Panc1 (cell line): ENCODE data around the gene UBE2E2. TPM values are rescaled to one million over a fixed set of nuclear protein-coding genes. Genes with fewer than 3 reads are reported as not detected.

Experiments used
- ATAC-seq: fragments of 200-7000 bp; cut with Tn5 transposase; 2 replicates; pipeline ENCODE4 v1.9.1; 2020; ENCODE audit warnings: mild to moderate bottlenecking, moderate library complexity
- BruUV-seq: library from RNA; stranded (reverse); fragments of 400-500 nt; replicated peaks from 2 replicates; lab custom pipeline; 2021; lab: Mats Ljungman, UMichigan
- CTCF ChIA-PET: fragments of 300-600 bp; sonication (Branson Sonifier 250); formaldehyde crosslinking; loops from one replicate; lab custom pipeline; 2022; ENCODE audit warnings: antibody characterized with exemption; lab: Charles Lee
- POLR2A ChIA-PET: fragments of 300-600 bp; sonication (Branson Sonifier 250); formaldehyde crosslinking; loops from one replicate; lab custom pipeline; 2022; ENCODE audit warnings: antibody characterized with exemption; lab: Charles Lee
- DNase-seq: peaks from one replicate; pipeline ENCODE4 v3.0.0-alpha.2; 2010; ENCODE audit warnings: low read depth, low spot score
- H3K27ac ChIP-seq: 2 replicates; pipeline ENCODE4 v1.5.1; 2011; ENCODE audit warnings: mild to moderate bottlenecking, low read length, inconsistent platforms
- H3K27me3 ChIP-seq: fragments of 200-500 bp; sonication (Bioruptor generic); 2 replicates; pipeline ENCODE4 v1.6.0; 2014; ENCODE audit warnings: low read length, inconsistent platforms; ENCODE audit not compliant: control insufficient read depth, insufficient read depth
- H3K36me3 ChIP-seq: fragments of 200-500 bp; sonication (Bioruptor generic); 2 replicates; pipeline ENCODE4 v1.5.1; 2014; ENCODE audit warnings: inconsistent platforms, mild to moderate bottlenecking, low read length, moderate library complexity; ENCODE audit not compliant: control insufficient read depth, insufficient read depth
- H3K4me1 ChIP-seq: 2 replicates; pipeline ENCODE4 v1.5.1; 2011; ENCODE audit warnings: inconsistent platforms, mild to moderate bottlenecking, low read length, moderate library complexity; ENCODE audit not compliant: control insufficient read depth, insufficient read depth
- H3K4me3 ChIP-seq, 2 experiments: 2 replicates each; pipeline ENCODE4 v1.5.1; 2011 to 2012; ENCODE audit warnings: low read depth in 2 of 2, low read length in 2 of 2, mild to moderate bottlenecking in 2 of 2, inconsistent platforms in 1 of 2, moderate library complexity in 1 of 2
- H3K9me3 ChIP-seq: fragments of 200-500 bp; sonication (Bioruptor generic); 2 replicates; pipeline ENCODE4 v1.5.1; 2014; ENCODE audit warnings: low read depth, mild to moderate bottlenecking, inconsistent platforms, low read length, moderate library complexity; ENCODE audit not compliant: control insufficient read depth, insufficient read depth
- POLR2AphosphoS5 ChIP-seq: IDR thresholded peaks from 2 replicates; pipeline ENCODE4 v1.6.1; 2012; ENCODE audit warnings: mild to moderate bottlenecking, low read depth, low read length, moderate library complexity
- SIN3A ChIP-seq: IDR thresholded peaks from 2 replicates; pipeline ENCODE4 v1.6.1; 2012; ENCODE audit warnings: low read depth, mild to moderate bottlenecking, low read length, moderate library complexity, borderline replicate concordance; ENCODE audit not compliant: insufficient read depth
- TCF7L2 ChIP-seq: IDR thresholded peaks from 2 replicates; pipeline ENCODE4 v1.6.1; 2011; ENCODE audit warnings: mild to moderate bottlenecking, low read depth, low read length, inconsistent platforms
- in situ Hi-C: cut with HindIII; loops from 2 replicates; pipeline ENCODE4 v1.10.0; 2016; ENCODE audit warnings: low sequenced_read_pairs, low pct_unique_long_range_greater_than_20kb
- intact Hi-C: fragments of 100-400 bp; cut with micrococcal nuclease; formaldehyde crosslinking; loops from one replicate; pipeline ENCODE4 v1.10.0; 2022; ENCODE audit not compliant: unreplicated experiment
- total RNA-seq: library from RNA; stranded (reverse); gene quantifications from one replicate; pipeline ENCODE4 v1.2.1, GENCODE V29; 2021; ENCODE audit not compliant: unreplicated experiment
- TF ChIP-seq, protein P1 (sequence below), 2 experiments: IDR thresholded peaks; 2 replicates each; pipeline ENCODE4 v1.6.1; 2011 to 2012; ENCODE audit warnings: low read depth in 2 of 2, control low read depth in 1 of 2, low read length in 1 of 2, mild to moderate bottlenecking in 1 of 2, moderate library complexity in 1 of 2; ENCODE audit not compliant: insufficient read depth in 1 of 2

Gene UBE2E2
- total RNA-seq, 1 experiment from 2014 or later, result 38.2 TPM

DNA sequence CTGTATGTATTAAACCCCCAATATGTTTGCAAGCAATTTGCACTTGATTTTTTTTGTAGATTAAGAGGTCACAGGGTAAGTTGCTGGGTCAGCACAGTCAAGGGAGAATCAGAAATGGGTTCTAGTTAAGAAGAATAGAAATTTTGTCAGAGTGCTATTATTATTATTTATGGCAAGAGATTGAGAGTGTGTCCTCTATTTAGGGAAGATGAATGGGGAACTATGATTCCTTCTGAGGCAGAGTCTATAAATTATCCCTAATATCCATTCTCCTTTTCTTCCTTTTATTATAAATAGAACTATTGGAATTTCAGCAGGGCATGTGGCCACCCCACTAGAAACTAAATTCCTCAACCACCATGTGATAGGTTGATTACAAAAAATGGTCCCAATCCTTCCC, 392.7 kb downstream of the UBE2E2 start:
- BruUV-seq, result no TSS peak
- ChIA-PET POLR2A (no interaction called here), CTCF (no interaction called here)
- Histone ChIP-seq H3K27me3 (no peaks in the 10 kb centered on the region), H3K36me3 (no peaks in the 10 kb centered on the region; the same call in 1 of the 2 replicates), H3K9me3 (peaks cover 3% of the 10 kb centered on the region; the same call in 1 of the 2 replicates), H3K4me3 (no peak overlapping the region), H3K4me1 (peaks cover 3% of the 10 kb centered on the region; the same call in 1 of the 2 replicates), H3K27ac (no peak overlapping the region)
- TF ChIP-seq, protein P1, sequence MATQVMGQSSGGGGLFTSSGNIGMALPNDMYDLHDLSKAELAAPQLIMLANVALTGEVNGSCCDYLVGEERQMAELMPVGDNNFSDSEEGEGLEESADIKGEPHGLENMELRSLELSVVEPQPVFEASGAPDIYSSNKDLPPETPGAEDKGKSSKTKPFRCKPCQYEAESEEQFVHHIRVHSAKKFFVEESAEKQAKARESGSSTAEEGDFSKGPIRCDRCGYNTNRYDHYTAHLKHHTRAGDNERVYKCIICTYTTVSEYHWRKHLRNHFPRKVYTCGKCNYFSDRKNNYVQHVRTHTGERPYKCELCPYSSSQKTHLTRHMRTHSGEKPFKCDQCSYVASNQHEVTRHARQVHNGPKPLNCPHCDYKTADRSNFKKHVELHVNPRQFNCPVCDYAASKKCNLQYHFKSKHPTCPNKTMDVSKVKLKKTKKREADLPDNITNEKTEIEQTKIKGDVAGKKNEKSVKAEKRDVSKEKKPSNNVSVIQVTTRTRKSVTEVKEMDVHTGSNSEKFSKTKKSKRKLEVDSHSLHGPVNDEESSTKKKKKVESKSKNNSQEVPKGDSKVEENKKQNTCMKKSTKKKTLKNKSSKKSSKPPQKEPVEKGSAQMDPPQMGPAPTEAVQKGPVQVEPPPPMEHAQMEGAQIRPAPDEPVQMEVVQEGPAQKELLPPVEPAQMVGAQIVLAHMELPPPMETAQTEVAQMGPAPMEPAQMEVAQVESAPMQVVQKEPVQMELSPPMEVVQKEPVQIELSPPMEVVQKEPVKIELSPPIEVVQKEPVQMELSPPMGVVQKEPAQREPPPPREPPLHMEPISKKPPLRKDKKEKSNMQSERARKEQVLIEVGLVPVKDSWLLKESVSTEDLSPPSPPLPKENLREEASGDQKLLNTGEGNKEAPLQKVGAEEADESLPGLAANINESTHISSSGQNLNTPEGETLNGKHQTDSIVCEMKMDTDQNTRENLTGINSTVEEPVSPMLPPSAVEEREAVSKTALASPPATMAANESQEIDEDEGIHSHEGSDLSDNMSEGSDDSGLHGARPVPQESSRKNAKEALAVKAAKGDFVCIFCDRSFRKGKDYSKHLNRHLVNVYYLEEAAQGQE (IDR thresholded peaks at IDR 0.05; ENCODE audit: insufficient read depth in 1 of 2, low read depth in 2 of 2, low read length in 1 of 2), result no peak
- TF ChIP-seq SIN3A (no peak), TCF7L2 (no peak)
- DNase-seq (no peak), ATAC-seq (no peak)
- in situ Hi-C loops (no loop called here), intact Hi-C loops (no loop called here)

DNA sequence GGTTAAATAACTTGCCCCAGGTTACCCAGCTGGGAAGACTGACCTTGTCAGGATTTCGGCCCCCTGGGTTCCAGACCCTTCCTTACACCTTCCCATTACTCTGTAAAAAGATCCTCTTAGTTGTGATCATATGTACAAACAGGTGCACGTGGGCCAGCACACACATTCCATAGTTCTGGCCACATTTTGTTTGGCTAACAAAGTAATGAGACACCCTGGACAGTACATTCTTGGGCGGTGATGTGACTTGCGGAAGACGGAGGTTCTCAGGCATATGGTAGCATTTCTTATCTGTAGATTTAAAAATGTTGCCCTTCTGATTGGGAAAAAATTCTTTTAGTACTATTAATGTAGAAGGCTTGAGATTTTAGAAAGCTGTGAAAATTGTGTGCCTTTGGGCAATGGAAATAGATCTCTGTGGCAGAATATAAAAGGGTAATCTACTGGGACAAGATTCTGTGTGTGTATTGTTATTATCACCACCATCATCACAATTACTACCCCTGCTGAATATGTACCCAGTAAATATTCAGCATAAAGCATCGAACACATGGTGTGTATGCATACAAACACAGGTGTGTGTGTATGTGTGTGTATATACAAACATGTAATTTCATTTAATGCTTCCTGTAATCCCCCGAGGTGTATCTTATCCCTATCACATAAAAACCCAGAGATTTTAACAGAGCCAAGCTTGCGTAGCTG, 397.2 kb downstream of the UBE2E2 start:
- DNase-seq (no peak), ATAC-seq (peak; percentile 78)
- Histone ChIP-seq H3K4me3 (no peak overlapping the region), H3K9me3 (peaks cover 3% of the 10 kb centered on the region; the same call in 1 of the 2 replicates), H3K4me1 (peaks cover 3% of the 10 kb centered on the region; the same call in 1 of the 2 replicates), H3K27ac (no peak overlapping the region), H3K36me3 (no peaks in the 10 kb centered on the region), H3K27me3 (no peaks in the 10 kb centered on the region)
- BruUV-seq, result no TSS peak
- in situ Hi-C loops (no loop called here), intact Hi-C loops (no loop called here)
- TF ChIP-seq POLR2AphosphoS5, result no peak
- POLR2A ChIA-PET, result no interaction called here
- CTCF ChIA-PET, result no interaction called here

DNA sequence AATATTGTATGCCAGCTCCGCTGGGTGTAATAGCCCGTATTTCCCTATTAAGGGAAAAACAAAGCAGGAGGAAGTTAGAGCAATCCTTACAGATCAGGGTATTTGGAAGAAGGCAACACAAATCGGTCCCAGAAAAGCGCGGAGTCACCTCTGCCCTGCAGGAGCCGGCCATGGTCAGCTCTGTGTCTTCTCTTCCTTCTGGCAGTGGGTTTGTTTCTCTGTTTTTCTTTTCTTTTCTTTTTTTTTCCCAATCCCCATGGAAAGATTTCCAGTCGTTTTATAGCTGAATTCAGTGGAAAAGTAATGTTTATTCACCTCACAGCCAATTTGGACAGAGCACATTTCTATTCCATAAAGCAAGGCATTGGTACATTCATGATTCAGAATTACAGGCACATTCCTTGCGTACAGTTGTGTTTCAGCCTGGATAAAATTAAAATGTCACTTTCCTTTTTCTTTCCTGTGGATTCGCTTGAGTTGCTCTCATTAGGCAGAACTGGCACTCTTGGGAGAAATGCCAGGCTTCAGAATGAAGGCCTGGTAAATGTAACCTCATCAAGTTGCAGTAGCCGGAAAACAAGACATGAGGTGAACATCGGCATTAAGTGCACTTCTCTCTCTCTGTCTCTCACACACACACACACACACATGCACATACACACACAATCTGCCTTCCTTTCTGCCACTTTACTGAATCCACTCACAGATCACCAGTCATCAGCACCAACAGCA, 398.1 kb downstream of the UBE2E2 start:
- Histone ChIP-seq H3K4me1 (peaks cover 3% of the 10 kb centered on the region; the same call in 1 of the 2 replicates), H3K27ac (peak overlapping the region; percentile 50; the same call in 1 of the 2 replicates), H3K9me3 (peaks cover 2% of the 10 kb centered on the region; the same call in 1 of the 2 replicates), H3K4me3 (no peak overlapping the region), H3K36me3 (no peaks in the 10 kb centered on the region), H3K27me3 (no peaks in the 10 kb centered on the region)
- DNase-seq (no peak), ATAC-seq (no peak)
- intact Hi-C loops (no loop called here), in situ Hi-C loops (no loop called here)
- no peak for TF ChIP-seq POLR2AphosphoS5
- BruUV-seq, result no TSS peak
- CTCF ChIA-PET, result no interaction called here
- POLR2A ChIA-PET, result no interaction called here
